HG03342 (cell line): ENCODE measurements around the gene CISH.
A peak's percentile ranks its signal among the peaks of the same experiment; 100 is the strongest.

Experiments used
- ATAC-seq: cut with Tn5 transposase; IDR thresholded peaks from one replicate; pipeline ENCODE4 v1.9.1; 2021; ENCODE audit warnings: mild to moderate bottlenecking, moderate library complexity; ENCODE audit not compliant: unreplicated experiment

CISH gene

GRCh38 chr3:50637945-50638344 is 26.4 kb upstream of the CISH start:
- ATAC-seq: no peak

- no peak for ATAC-seq
Observed at GRCh38 chr3:50637011-50637410, 25.4 kb upstream of the CISH start.

- ATAC-seq: no peak
Observed at GRCh38 chr3:50635066-50635465, 23.5 kb upstream of the CISH start.

GRCh38 chr3:50633230-50633790 is 21.7 kb upstream of the CISH start:
- ATAC-seq: no peak

GRCh38 chr3:50632450-50632849 is 20.9 kb upstream of the CISH start:
- no peak for ATAC-seq

GRCh38 chr3:50630877-50631276 is 19.3 kb upstream of the CISH start:
- no peak for ATAC-seq

GRCh38 chr3:50630394-50630793 is 18.8 kb upstream of the CISH start:
- no peak for ATAC-seq

- ATAC-seq: no peak
Observed at GRCh38 chr3:50628601-50629000, 17.0 kb upstream of the CISH start.

GRCh38 chr3:50627407-50628051 is 16.0 kb upstream of the CISH start:
- ATAC-seq: no peak

- no peak for ATAC-seq
Observed at GRCh38 chr3:50626401-50626800, 14.8 kb upstream of the CISH start.

- no peak for ATAC-seq
Observed at GRCh38 chr3:50625231-50626182, 13.9 kb upstream of the CISH start.

GRCh38 chr3:50624634-50625033 is 13.1 kb upstream of the CISH start:
- no peak for ATAC-seq

- no peak for ATAC-seq
Observed at GRCh38 chr3:50623840-50624474, 12.4 kb upstream of the CISH start.

GRCh38 chr3:50622881-50623280 is 11.3 kb upstream of the CISH start:
- ATAC-seq: no peak

- ATAC-seq: no peak
Observed at GRCh38 chr3:50620820-50621219, 9.2 kb upstream of the CISH start.

- no peak for ATAC-seq
Observed at GRCh38 chr3:50620420-50620819, 8.8 kb upstream of the CISH start.

- ATAC-seq: no peak
Observed at GRCh38 chr3:50617911-50618481, 6.4 kb upstream of the CISH start.

GRCh38 chr3:50617096-50617791 is 5.7 kb upstream of the CISH start, which contains the start of gene MAPKAPK3:
TSS of gene MAPKAPK3 (plus strand) at chr3:50617151. CDS start at chr3:50617566, 415 bp downstream.
- ATAC-seq: peak; percentile 9

- ATAC-seq: peak; percentile 63
Observed at GRCh38 chr3:50616770-50617095, 5.2 kb upstream of the CISH start.

- ATAC-seq: peak; percentile 35
Observed at GRCh38 chr3:50616003-50616769, 4.6 kb upstream of the CISH start.
